AG08396 (cell line): ENCODE results near the gene RASGEF1B.
A peak's percentile ranks its signal among the peaks of the same experiment; 100 is the strongest.
"Not testable (repeated sequence)": the region's sequence is repeated elsewhere in the genome, so short reads cannot be mapped to it uniquely, and the experiment has no call there.

Experiments used
- DNase-seq: peaks from one replicate; pipeline ENCODE4 v3.0.0; 2012; ENCODE audit warnings: low spot score, mixed read lengths

RASGEF1B gene

GRCh38 chr4:81498046-81498445 lies 26.3 kb upstream of the RASGEF1B start:
- DNase-seq, result no peak

GRCh38 chr4:81495345-81495744 lies 23.6 kb upstream of the RASGEF1B start:
- DNase-seq, result no peak

GRCh38 chr4:81494031-81494431 lies 22.3 kb upstream of the RASGEF1B start:
- no peak for DNase-seq

- DNase-seq, result no peak
Measured at GRCh38 chr4:81492606-81493230, 21.0 kb upstream of the RASGEF1B start.

- no peak for DNase-seq
Measured at GRCh38 chr4:81491943-81492342, 20.2 kb upstream of the RASGEF1B start.

- DNase-seq, result no peak
Measured at GRCh38 chr4:81490403-81491160, 18.9 kb upstream of the RASGEF1B start.

- no peak for DNase-seq
Measured at GRCh38 chr4:81486502-81486901, 14.8 kb upstream of the RASGEF1B start.

- no peak for DNase-seq
Measured at GRCh38 chr4:81485310-81485980, 13.7 kb upstream of the RASGEF1B start.

GRCh38 chr4:81482326-81482725 lies 10.6 kb upstream of the RASGEF1B start:
- DNase-seq, result no peak

- no peak for DNase-seq
Measured at GRCh38 chr4:81481151-81481550, 9.4 kb upstream of the RASGEF1B start.

- DNase-seq, result not testable (repeated sequence)
Measured at GRCh38 chr4:81479573-81479972, 7.9 kb upstream of the RASGEF1B start.

GRCh38 chr4:81473331-81474265 lies 1.9 kb upstream of the RASGEF1B start:
- not testable (repeated sequence) for DNase-seq

GRCh38 chr4:81472281-81473182 lies 825 bp upstream of the RASGEF1B start:
- peak; percentile 31 for DNase-seq

- DNase-seq, result peak; percentile 11
Measured at GRCh38 chr4:81471298-81471587, 464 bp downstream of the RASGEF1B start.

GRCh38 chr4:81470456-81471297 lies 1.0 kb downstream of the RASGEF1B start:
- DNase-seq, result peak; percentile 13

- DNase-seq, result no peak
Measured at GRCh38 chr4:81469781-81470455, 1.8 kb downstream of the RASGEF1B start.

- no peak for DNase-seq
Measured at GRCh38 chr4:81468678-81469077, 3.0 kb downstream of the RASGEF1B start.

- no peak for DNase-seq
Measured at GRCh38 chr4:81467672-81467964, 4.1 kb downstream of the RASGEF1B start.

- peak; percentile 48 for DNase-seq
Measured at GRCh38 chr4:81466841-81467671, 4.7 kb downstream of the RASGEF1B start.
